Measurements from ENCODE around the gene WIZ. TPM values are rescaled to one million over a fixed set of nuclear protein-coding genes. Genes with fewer than 3 reads are reported as not detected.

WIZ gene
- total RNA-seq, 2 donors from 2014 or later: 38.0 to 38.6 TPM

- Histone ChIP-seq H3K27ac (ENCODE audit: low read depth, low read length) (no peak overlapping the region), H3K9ac (ENCODE audit: extremely low read depth, low read length, poor library complexity, severe bottlenecking) (no peak overlapping the region), H3K36me3 (ENCODE audit: control insufficient read depth, insufficient read depth, low read length) (no peaks in the 10 kb centered on the region), H3K4me3 (ENCODE audit: low read length) (no peak overlapping the region), H3K4me1 (ENCODE audit: control insufficient read depth, insufficient read depth, low read length) (no peaks in the 10 kb centered on the region), H3K9me3 (ENCODE audit: control insufficient read depth, low read length) (no peaks in the 10 kb centered on the region), H3K27me3 (ENCODE audit: control insufficient read depth, insufficient read depth, low read length, poor library complexity, severe bottlenecking) (peaks cover 12% of the 10 kb centered on the region)
- peaks cover 19% of the 10 kb centered on the region for H3K27me3 Mint-ChIP-seq (ENCODE audit: insufficient read depth)
- H3K9me3 Mint-ChIP-seq: no peaks in the 10 kb centered on the region
- H3K4me1 Mint-ChIP-seq: no peaks in the 10 kb centered on the region
- peaks cover 4% of the 10 kb centered on the region for H3K36me3 Mint-ChIP-seq (ENCODE audit: low read depth)
- WGBS, 2 experiments (ENCODE audit: insufficient coverage in 1 of 2, insufficient read length in 1 of 2): 81 to 95% methylated on average over 3 to 4 of the region's 4 CpGs
- H3K4me3 Mint-ChIP-seq: no peak overlapping the region
- no peak for DNase-seq
- H3K27ac Mint-ChIP-seq: no peak overlapping the region
- TF ChIP-seq CTCF (conservative IDR thresholded peaks at IDR 0.05): no peak
Measured at GRCh38 chr19:15447057-15447456, 2.7 kb downstream of the WIZ start.

GRCh38 chr19:15445807-15446376 lies 3.9 kb downstream of the WIZ start:
- Mint-ChIP-seq H3K4me1 (no peaks in the 10 kb centered on the region), H3K27ac (no peak overlapping the region), H3K36me3 (ENCODE audit: low read depth) (peaks cover 4% of the 10 kb centered on the region), H3K4me3 (no peak overlapping the region), H3K27me3 (ENCODE audit: insufficient read depth) (peaks cover 8% of the 10 kb centered on the region), H3K9me3 (no peaks in the 10 kb centered on the region)
- 86 to 90% methylated on average over 6 to 7 of the region's 7 CpGs for WGBS, 2 experiments (ENCODE audit: insufficient coverage in 1 of 2, insufficient read length in 1 of 2)
- Histone ChIP-seq H3K9ac (ENCODE audit: extremely low read depth, low read length, poor library complexity, severe bottlenecking) (no peak overlapping the region), H3K4me1 (ENCODE audit: control insufficient read depth, insufficient read depth, low read length) (no peaks in the 10 kb centered on the region), H3K27me3 (ENCODE audit: control insufficient read depth, insufficient read depth, low read length, poor library complexity, severe bottlenecking) (peaks cover under 1% of the 10 kb centered on the region), H3K9me3 (ENCODE audit: control insufficient read depth, low read length) (no peaks in the 10 kb centered on the region), H3K27ac (ENCODE audit: low read depth, low read length) (no peak overlapping the region), H3K4me3 (ENCODE audit: low read length) (no peak overlapping the region), H3K36me3 (ENCODE audit: control insufficient read depth, insufficient read depth, low read length) (no peaks in the 10 kb centered on the region)
- no peak for DNase-seq
- no peak for TF ChIP-seq CTCF (conservative IDR thresholded peaks at IDR 0.05)

- no peaks in the 10 kb centered on the region for H3K4me1 ChIP-seq (ENCODE audit: control insufficient read depth, insufficient read depth, low read length)
- H3K9me3 Mint-ChIP-seq: no peaks in the 10 kb centered on the region
- DNase-seq: no peak
- H3K27ac Mint-ChIP-seq: no peak overlapping the region
- H3K36me3 ChIP-seq (ENCODE audit: control insufficient read depth, insufficient read depth, low read length): no peaks in the 10 kb centered on the region
- 90% methylated on average over 3 to 9 of the region's 9 CpGs for WGBS, 2 experiments (ENCODE audit: insufficient coverage in 1 of 2, insufficient read length in 1 of 2)
- H3K27me3 Mint-ChIP-seq (ENCODE audit: insufficient read depth): peaks cover under 1% of the 10 kb centered on the region
- H3K4me3 ChIP-seq (ENCODE audit: low read length): no peak overlapping the region
- no peak overlapping the region for H3K27ac ChIP-seq (ENCODE audit: low read depth, low read length)
- no peak for TF ChIP-seq CTCF (conservative IDR thresholded peaks at IDR 0.05)
- peaks cover 4% of the 10 kb centered on the region for H3K36me3 Mint-ChIP-seq (ENCODE audit: low read depth)
- H3K9ac ChIP-seq (ENCODE audit: extremely low read depth, low read length, poor library complexity, severe bottlenecking): no peak overlapping the region
- no peaks in the 10 kb centered on the region for H3K4me1 Mint-ChIP-seq
- no peaks in the 10 kb centered on the region for H3K27me3 ChIP-seq (ENCODE audit: control insufficient read depth, insufficient read depth, low read length, poor library complexity, severe bottlenecking)
- H3K9me3 ChIP-seq (ENCODE audit: control insufficient read depth, low read length): no peaks in the 10 kb centered on the region
- H3K4me3 Mint-ChIP-seq: no peak overlapping the region
Measured at GRCh38 chr19:15445227-15445605, 4.5 kb downstream of the WIZ start.

All from endodermal cell (in vitro differentiated cells).